HG02840 (cell line): ENCODE results near the gene CABLES1.
"Not testable (repeated sequence)": the region's sequence is repeated elsewhere in the genome, so short reads cannot be mapped to it uniquely, and the experiment has no call there.

ENCODE experiments used
- ATAC-seq: cut with Tn5 transposase; IDR thresholded peaks from one replicate; pipeline ENCODE4 v1.9.1; 2021; ENCODE audit warnings: mild to moderate bottlenecking, moderate library complexity, moderate number of reproducible peaks; ENCODE audit not compliant: unreplicated experiment, low FRiP score

The CABLES1 gene

GRCh38 chr18:23108496-23108895 lies 26.8 kb upstream of the CABLES1 start:
- no peak for ATAC-seq

GRCh38 chr18:23109163-23109562 lies 26.1 kb upstream of the CABLES1 start:
- ATAC-seq, result not testable (repeated sequence)

- ATAC-seq, result no peak
These were observed 21.7 kb upstream of the CABLES1 start for GRCh38 chr18:23113576-23113975.

GRCh38 chr18:23114171-23114881 lies 21.0 kb upstream of the CABLES1 start:
- ATAC-seq, result no peak

- ATAC-seq, result no peak
These were observed 20.4 kb upstream of the CABLES1 start for GRCh38 chr18:23114911-23115310.

GRCh38 chr18:23115683-23116096 lies 19.6 kb upstream of the CABLES1 start:
- ATAC-seq, result no peak

GRCh38 chr18:23121133-23121532 lies 14.2 kb upstream of the CABLES1 start:
- no peak for ATAC-seq

GRCh38 chr18:23122334-23123229 lies 12.7 kb upstream of the CABLES1 start:
- ATAC-seq, result no peak

- no peak for ATAC-seq
These were observed 8.8 kb upstream of the CABLES1 start for GRCh38 chr18:23126376-23127056.

- ATAC-seq, result no peak
These were observed 8.2 kb upstream of the CABLES1 start for GRCh38 chr18:23127090-23127489.

- no peak for ATAC-seq
These were observed 5.8 kb upstream of the CABLES1 start for GRCh38 chr18:23129355-23130002.

GRCh38 chr18:23131693-23132319 lies 3.5 kb upstream of the CABLES1 start:
- ATAC-seq, result no peak

GRCh38 chr18:23133860-23134779 lies 1.2 kb upstream of the CABLES1 start:
- peak; percentile 47 for ATAC-seq

- ATAC-seq, result no peak
These were observed 453 bp downstream of the CABLES1 start for GRCh38 chr18:23135550-23136325.

- no peak for ATAC-seq
These were observed 1.2 kb downstream of the CABLES1 start for GRCh38 chr18:23136326-23137096.

- no peak for ATAC-seq
These were observed 1.9 kb downstream of the CABLES1 start for GRCh38 chr18:23137097-23137635.

GRCh38 chr18:23137788-23138216 lies 2.5 kb downstream of the CABLES1 start:
- no peak for ATAC-seq
